ENCODE measurements around the gene HVCN1. TPM values are rescaled to one million over a fixed set of nuclear protein-coding genes. Genes with fewer than 3 reads are reported as not detected.
A peak's percentile ranks its signal among the peaks of the same experiment; 100 is the strongest.

Gene HVCN1
- total RNA-seq, 1 experiment from 2014 or later = 0.99 TPM

DNA sequence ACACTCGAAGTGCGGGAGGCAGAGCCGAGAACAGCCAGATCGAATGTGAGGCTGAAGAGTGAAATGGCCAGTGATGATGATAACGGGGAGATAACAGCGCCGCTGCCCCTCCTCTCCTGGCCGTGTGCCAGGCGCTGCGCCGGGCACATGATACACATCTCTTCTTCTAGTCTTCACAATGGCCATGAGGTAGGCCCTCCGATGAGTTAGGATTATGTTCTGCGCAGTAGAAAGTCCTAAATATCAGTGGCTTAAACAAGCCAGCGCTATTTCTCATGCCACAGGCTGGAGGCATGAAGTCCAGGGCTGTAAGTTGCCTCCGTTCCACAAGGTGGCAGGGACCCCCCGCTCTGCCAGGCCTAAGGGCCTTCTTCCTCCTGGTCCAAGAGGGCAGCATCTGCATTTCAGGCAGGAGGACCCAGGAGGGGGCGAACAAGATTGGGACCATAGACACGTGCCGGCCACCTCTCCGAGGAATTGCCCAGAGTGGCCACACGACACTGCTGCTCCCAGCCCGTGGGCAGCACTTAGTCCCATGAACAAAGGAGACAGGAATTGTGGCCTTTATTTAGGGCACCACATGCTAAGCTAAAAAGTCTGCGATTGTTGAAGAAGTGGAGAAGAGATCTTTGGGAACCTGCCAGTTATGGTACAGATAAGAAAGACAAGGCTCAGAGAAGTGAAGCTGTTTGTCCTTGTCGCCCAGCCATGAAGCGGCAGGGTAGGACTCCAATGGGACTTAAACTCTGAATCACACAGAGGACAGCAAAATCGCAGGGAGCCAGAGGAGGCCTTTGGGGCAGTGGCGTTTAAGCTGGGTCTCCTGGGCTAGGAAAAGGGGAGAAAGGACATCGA, 10.9 kb upstream of the HVCN1 start:
- Mint-ChIP-seq H3K9me3 (ENCODE audit: low read depth, unreplicated experiment) (no peaks in the 10 kb centered on the region), H3K4me3 (ENCODE audit: low read depth, unreplicated experiment) (no peak overlapping the region), H3K4me1 (ENCODE audit: low read depth, unreplicated experiment) (peaks cover 13% of the 10 kb centered on the region), H3K27ac (ENCODE audit: unreplicated experiment) (no peak overlapping the region), H3K27me3 (ENCODE audit: unreplicated experiment) (no peaks in the 10 kb centered on the region), H3K36me3 (ENCODE audit: insufficient read depth, unreplicated experiment) (peaks cover under 1% of the 10 kb centered on the region)
- no peak for DNase-seq
- CTCF ChIA-PET = no interaction called here
- TF ChIP-seq, protein P1, sequence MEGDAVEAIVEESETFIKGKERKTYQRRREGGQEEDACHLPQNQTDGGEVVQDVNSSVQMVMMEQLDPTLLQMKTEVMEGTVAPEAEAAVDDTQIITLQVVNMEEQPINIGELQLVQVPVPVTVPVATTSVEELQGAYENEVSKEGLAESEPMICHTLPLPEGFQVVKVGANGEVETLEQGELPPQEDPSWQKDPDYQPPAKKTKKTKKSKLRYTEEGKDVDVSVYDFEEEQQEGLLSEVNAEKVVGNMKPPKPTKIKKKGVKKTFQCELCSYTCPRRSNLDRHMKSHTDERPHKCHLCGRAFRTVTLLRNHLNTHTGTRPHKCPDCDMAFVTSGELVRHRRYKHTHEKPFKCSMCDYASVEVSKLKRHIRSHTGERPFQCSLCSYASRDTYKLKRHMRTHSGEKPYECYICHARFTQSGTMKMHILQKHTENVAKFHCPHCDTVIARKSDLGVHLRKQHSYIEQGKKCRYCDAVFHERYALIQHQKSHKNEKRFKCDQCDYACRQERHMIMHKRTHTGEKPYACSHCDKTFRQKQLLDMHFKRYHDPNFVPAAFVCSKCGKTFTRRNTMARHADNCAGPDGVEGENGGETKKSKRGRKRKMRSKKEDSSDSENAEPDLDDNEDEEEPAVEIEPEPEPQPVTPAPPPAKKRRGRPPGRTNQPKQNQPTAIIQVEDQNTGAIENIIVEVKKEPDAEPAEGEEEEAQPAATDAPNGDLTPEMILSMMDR (IDR thresholded peaks at IDR 0.05; ENCODE audit: unreplicated experiment) = no peak
- BruUV-seq (replicated peaks) = no TSS peak
- intact Hi-C loops (cut with micrococcal nuclease; ENCODE audit: unreplicated experiment) = loop anchor here (5.0 kb wide), 1 partner anchor 83 kb away; no protein-coding TSS in a partner anchor

DNA sequence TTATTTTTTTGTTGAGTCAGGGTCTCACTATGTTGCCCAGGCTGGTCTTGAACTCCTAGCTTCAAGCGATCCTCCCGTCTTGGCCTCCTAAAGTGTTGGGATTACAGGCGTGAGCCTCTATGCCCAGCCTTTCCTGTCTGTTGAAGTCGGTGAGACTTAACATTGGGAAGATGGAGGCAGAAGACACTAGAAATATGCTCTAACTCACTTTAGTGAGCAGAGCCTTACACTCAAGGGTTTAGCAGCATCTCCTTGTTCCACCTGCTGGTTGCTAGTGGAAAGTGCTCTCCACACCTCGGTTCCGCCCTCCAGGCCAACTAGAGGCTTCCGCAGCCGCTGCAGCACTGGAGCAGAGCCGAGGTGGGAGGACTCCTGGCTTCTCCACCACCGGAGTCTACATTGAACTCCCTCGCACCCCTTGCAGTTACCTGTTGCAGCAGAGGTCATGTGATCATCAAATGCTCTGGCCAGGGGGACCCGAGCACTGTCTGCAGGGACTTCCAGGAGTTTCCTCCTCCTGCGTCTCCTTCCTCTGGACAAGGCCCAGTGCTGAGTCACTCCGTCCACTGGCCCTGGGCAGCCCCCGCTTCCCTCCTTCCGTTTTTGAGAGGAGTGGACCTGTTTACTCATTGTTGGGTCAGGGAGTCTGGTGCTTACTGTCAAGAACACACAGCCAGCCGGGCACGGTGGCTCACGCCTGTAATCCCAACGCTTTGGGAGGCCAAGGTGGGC, 9.4 kb upstream of the HVCN1 start:
- Mint-ChIP-seq H3K27me3 (ENCODE audit: unreplicated experiment) (no peaks in the 10 kb centered on the region), H3K36me3 (ENCODE audit: insufficient read depth, unreplicated experiment) (no peaks in the 10 kb centered on the region), H3K4me1 (ENCODE audit: low read depth, unreplicated experiment) (peaks cover 11% of the 10 kb centered on the region), H3K9me3 (ENCODE audit: low read depth, unreplicated experiment) (no peaks in the 10 kb centered on the region), H3K4me3 (ENCODE audit: low read depth, unreplicated experiment) (no peak overlapping the region), H3K27ac (ENCODE audit: unreplicated experiment) (no peak overlapping the region)
- TF ChIP-seq, protein P1 (IDR thresholded peaks at IDR 0.05; ENCODE audit: unreplicated experiment) = peak; percentile 42
- peak; percentile 86 for DNase-seq
- BruUV-seq (replicated peaks) = no TSS peak
- CTCF ChIA-PET = interaction anchor here (0.6 kb wide), 1 partner anchor 733 kb away, joined by 9 read pairs; no protein-coding TSS in a partner anchor
- intact Hi-C loops (cut with micrococcal nuclease; ENCODE audit: unreplicated experiment) = loop anchor here (5.0 kb wide), 1 partner anchor 81 kb away; no protein-coding TSS in a partner anchor

DNA sequence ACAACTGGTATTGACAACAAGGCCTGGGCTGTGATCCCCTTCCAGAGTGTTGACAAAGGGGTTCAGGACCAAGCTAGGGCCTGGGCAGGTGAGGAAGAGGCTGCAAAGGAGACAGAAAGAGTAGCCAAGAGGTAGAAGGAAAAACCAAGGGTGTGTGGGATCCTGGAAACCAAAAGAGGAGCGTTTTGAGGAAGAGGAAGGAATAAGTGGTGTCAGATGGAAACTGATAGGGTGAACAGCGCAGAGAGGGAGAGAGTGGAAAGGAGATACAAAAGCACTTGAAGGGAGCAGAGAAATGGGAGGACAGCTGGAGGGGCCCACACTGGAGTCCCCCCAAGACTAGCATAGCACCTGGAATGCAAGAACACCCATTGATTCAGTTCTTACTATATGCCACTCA, 8.3 kb upstream of the HVCN1 start:
- intact Hi-C loops (cut with micrococcal nuclease; ENCODE audit: unreplicated experiment) = loop anchor here (5.0 kb wide), 1 partner anchor 80 kb away; no protein-coding TSS in a partner anchor
- BruUV-seq (replicated peaks) = no TSS peak
- TF ChIP-seq, protein P1 (IDR thresholded peaks at IDR 0.05; ENCODE audit: unreplicated experiment) = no peak
- Mint-ChIP-seq H3K27ac (ENCODE audit: unreplicated experiment) (no peak overlapping the region), H3K4me3 (ENCODE audit: low read depth, unreplicated experiment) (no peak overlapping the region), H3K9me3 (ENCODE audit: low read depth, unreplicated experiment) (no peaks in the 10 kb centered on the region), H3K27me3 (ENCODE audit: unreplicated experiment) (no peaks in the 10 kb centered on the region), H3K4me1 (ENCODE audit: low read depth, unreplicated experiment) (peaks cover 11% of the 10 kb centered on the region), H3K36me3 (ENCODE audit: insufficient read depth, unreplicated experiment) (no peaks in the 10 kb centered on the region)
- DNase-seq = no peak
- CTCF ChIA-PET = interaction anchor here (0.6 kb wide), 1 partner anchor 92 kb away, joined by 6 read pairs; no protein-coding TSS in a partner anchor

DNA sequence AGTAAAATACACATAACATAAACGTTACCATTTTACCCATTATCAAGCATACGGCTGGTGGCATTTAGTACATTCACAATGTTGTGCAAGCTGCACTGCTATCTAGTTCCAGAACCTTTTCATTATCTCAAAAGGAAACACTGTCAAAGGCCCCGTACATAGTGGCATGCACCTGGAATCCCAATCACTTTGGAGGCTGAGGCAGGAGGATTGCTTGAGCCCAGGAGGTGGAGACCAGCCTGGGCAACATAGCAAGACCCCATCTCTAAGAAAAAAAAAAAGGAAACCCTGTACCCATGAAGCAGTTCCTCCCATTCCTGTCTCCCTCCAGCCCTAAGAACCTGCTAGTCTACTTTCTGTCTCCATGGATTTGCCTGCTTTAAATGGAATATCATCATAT, 7.4 kb upstream of the HVCN1 start:
- Mint-ChIP-seq H3K36me3 (ENCODE audit: insufficient read depth, unreplicated experiment) (no peaks in the 10 kb centered on the region), H3K27me3 (ENCODE audit: unreplicated experiment) (no peaks in the 10 kb centered on the region), H3K9me3 (ENCODE audit: low read depth, unreplicated experiment) (no peaks in the 10 kb centered on the region), H3K4me1 (ENCODE audit: low read depth, unreplicated experiment) (peaks cover 11% of the 10 kb centered on the region), H3K4me3 (ENCODE audit: low read depth, unreplicated experiment) (no peak overlapping the region), H3K27ac (ENCODE audit: unreplicated experiment) (no peak overlapping the region)
- TF ChIP-seq, protein P1 (IDR thresholded peaks at IDR 0.05; ENCODE audit: unreplicated experiment) = no peak
- BruUV-seq (replicated peaks) = no TSS peak
- DNase-seq = no peak
- CTCF ChIA-PET = no interaction called here
- intact Hi-C loops (cut with micrococcal nuclease; ENCODE audit: unreplicated experiment) = loop anchor here (5.0 kb wide), 1 partner anchor 79 kb away; no protein-coding TSS in a partner anchor

Data from Calu3 (cell line).